Muscle of leg (tissue), 11 donors: ENCODE results near the gene AJM1. TPM values are rescaled to one million over a fixed set of nuclear protein-coding genes. Genes with fewer than 3 reads are reported as not detected.

Source experiments
- DNase-seq: peaks from one replicate; pipeline ENCODE4 v3.0.0; 2013
- H3K27ac ChIP-seq: one replicate; pipeline ENCODE4 v1.5.1; 2013; ENCODE audit warnings: mild to moderate bottlenecking, low read length, control low read depth
- H3K27me3 ChIP-seq: one replicate; pipeline ENCODE4 v1.6.1; 2013; ENCODE audit warnings: low read length; ENCODE audit not compliant: control insufficient read depth, insufficient read depth
- H3K36me3 ChIP-seq: one replicate; pipeline ENCODE4 v1.6.1; 2013; ENCODE audit warnings: low read length; ENCODE audit not compliant: control insufficient read depth, insufficient read depth
- H3K4me1 ChIP-seq: one replicate; pipeline ENCODE4 v1.6.1; 2013; ENCODE audit warnings: low read length; ENCODE audit not compliant: control insufficient read depth, insufficient read depth
- H3K4me3 ChIP-seq: one replicate; pipeline ENCODE4 v1.5.1; 2013; ENCODE audit warnings: low read length, control low read depth
- H3K9me3 ChIP-seq: replicated peaks from 2 replicates; pipeline ENCODE4 v1.6.1; 2013; ENCODE audit warnings: low read depth, low read length; ENCODE audit not compliant: control insufficient read depth
- whole genome bisulfite sequencing: methylation state at CpG from one replicate; pipeline ENCODE4 v1.1.5; 2013; ENCODE audit warnings: missing lambda C conversion rate; ENCODE audit not compliant: insufficient coverage; 5-methylcytosine and 5-hydroxymethylcytosine counted together
- polyA plus RNA-seq, 8 donors: library from polyadenylated mRNA; unstranded; fragments of 120-200 nt; gene quantifications; one replicate each; pipeline versions ENCODE4 v1.2.1 to v1.2.3, GENCODE V29; 2013; ENCODE audit warnings: inconsistent platforms in 1 of 8, low replicate concordance in 1 of 8; ENCODE audit not compliant: insufficient read length in 8 of 8, insufficient read depth in 1 of 8
- total RNA-seq: library from RNA; stranded (reverse); fragments of 120-200 nt; gene quantifications from one replicate; pipeline ENCODE4 v1.2.4, GENCODE V29; 2013

The AJM1 gene
- total and polyA plus RNA-seq, 9 donors, result 1.2 to 3.7 (median 2.2) TPM

DNA sequence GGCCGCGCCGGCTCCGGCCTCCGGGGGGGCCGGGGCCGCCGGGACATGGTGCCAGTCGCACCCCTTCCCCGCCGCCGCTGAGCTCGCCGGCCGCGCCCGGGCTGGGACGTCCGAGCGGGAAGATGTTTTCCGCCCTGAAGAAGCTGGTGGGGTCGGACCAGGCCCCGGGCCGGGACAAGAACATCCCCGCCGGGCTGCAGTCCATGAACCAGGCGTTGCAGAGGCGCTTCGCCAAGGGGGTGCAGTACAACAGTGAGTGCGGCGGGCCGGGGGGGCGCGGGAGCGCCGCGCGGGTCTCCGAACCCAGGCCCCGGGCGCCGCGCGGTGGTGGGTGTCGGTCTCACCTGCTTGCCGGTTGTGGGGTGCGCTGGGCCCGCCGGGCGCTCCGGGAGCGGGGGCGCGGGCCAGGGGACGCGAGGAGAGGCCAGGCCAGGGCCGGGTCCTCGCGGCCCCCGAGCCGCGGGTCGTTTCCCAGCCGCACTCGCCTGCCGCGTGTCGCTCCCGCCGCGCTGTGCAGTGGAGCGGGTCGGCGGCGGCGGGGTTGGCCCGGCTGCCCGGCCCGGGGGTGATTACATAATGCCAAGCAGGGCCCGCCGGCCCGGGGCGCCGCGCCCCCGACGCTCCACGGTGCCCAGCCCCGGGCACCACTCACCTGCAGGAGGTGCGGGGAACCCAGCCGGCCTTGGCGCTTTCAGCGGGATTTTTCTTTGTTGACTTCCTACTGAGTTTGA lies 34.0 kb upstream of the AJM1 start:
- WGBS, result under 1% methylated on average over 93 of the region's 93 CpGs

DNA sequence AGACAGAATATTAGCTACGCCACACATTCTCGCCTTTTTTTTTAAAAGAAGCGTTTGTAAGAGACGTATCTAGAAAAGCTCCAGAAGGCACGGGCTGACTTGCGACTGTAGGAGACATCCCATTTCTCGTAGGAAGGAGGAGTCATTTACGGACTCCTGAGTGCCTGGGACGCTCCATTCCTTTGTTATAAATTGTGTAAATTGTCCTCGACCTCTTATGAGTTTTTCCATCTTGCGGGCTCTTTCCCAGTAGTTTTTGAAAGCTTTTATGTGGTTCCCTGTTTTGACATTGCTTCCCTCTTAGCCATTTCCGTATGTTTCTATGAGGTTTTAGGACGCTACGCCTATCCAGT lies 33.5 kb upstream of the AJM1 start:
- H3K27me3 ChIP-seq, result no peaks in the 10 kb centered on the region
- peak; percentile 27 for DNase-seq
- H3K27ac ChIP-seq, result no peak overlapping the region
- 3% methylated on average over 8 of the region's 14 CpGs for WGBS
- peaks cover 33% of the 10 kb centered on the region for H3K4me1 ChIP-seq
- H3K36me3 ChIP-seq, result peaks cover 17% of the 10 kb centered on the region
- H3K9me3 ChIP-seq, result no peaks in the 10 kb centered on the region
- H3K4me3 ChIP-seq, result peak overlapping the region; percentile 71

More for the DNA sequence above, 34.0 kb upstream of the AJM1 start:
- Histone ChIP-seq H3K4me1 (peaks cover 33% of the 10 kb centered on the region), H3K27ac (peak overlapping the region; percentile 51), H3K4me3 (peak overlapping the region; percentile 71), H3K27me3 (no peaks in the 10 kb centered on the region), H3K36me3 (peaks cover 17% of the 10 kb centered on the region), H3K9me3 (no peaks in the 10 kb centered on the region)
- DNase-seq, result peak; percentile 43

DNA sequence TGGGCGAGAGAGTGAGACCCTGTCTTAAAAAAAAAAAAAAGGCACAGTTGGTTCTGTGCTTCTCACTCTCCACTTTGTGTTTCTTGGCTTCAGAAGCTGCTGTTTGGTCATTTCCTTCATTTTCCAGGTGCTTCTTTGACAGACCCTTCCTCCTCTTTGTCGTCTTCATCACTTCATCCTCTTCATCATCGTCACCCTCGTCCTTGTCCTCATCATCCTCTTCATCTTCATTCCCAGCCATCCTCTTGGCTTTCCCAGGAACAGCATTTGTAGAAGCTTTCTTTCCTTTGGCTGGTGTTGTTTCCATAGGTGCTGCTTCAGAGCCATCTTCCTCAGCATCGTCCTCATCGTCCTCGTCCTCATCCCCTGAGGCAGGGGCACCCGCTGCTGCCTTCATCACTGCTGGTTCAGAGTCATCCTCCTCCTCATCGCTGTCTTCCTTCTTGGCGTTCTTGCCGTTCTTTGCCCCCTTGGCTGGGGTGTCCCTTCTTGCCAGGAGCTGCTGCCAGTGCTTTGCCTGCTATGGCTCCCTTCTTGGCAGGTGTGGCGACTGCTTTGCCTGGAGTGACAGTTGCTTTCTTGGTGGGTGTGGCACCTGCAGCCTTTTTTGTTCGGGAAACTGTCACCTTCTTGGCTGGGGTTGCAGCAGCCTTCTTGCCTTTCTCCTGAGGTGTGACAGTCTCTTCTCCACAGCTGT lies 27.4 kb upstream of the AJM1 start:
- no peaks in the 10 kb centered on the region for H3K4me1 ChIP-seq
- DNase-seq, result no peak
- H3K9me3 ChIP-seq, result no peaks in the 10 kb centered on the region
- no peak overlapping the region for H3K4me3 ChIP-seq
- H3K36me3 ChIP-seq, result peaks cover 31% of the 10 kb centered on the region
- H3K27me3 ChIP-seq, result no peaks in the 10 kb centered on the region
- H3K27ac ChIP-seq, result no peak overlapping the region
- 96% methylated on average over 13 of the region's 13 CpGs for WGBS

DNA sequence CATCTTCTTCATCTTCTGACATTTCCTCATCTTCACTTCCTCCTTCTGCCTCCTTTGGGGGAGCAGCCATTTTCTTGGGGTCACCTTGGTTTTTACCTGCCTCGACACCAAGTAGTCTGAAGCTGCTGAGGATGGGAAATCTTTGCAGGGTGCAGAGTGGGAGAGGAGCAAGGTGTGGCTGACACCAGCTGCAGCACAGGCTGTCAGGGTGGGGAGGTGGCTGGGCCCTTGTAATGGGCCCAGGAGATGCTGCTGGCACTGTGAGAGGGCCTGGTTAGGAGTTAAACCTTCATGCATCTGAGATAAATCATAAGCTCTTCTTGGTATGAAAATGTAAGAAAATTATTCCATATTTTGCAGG lies 26.9 kb upstream of the AJM1 start:
- H3K4me1 ChIP-seq, result no peaks in the 10 kb centered on the region
- H3K27me3 ChIP-seq, result no peaks in the 10 kb centered on the region

DNA sequence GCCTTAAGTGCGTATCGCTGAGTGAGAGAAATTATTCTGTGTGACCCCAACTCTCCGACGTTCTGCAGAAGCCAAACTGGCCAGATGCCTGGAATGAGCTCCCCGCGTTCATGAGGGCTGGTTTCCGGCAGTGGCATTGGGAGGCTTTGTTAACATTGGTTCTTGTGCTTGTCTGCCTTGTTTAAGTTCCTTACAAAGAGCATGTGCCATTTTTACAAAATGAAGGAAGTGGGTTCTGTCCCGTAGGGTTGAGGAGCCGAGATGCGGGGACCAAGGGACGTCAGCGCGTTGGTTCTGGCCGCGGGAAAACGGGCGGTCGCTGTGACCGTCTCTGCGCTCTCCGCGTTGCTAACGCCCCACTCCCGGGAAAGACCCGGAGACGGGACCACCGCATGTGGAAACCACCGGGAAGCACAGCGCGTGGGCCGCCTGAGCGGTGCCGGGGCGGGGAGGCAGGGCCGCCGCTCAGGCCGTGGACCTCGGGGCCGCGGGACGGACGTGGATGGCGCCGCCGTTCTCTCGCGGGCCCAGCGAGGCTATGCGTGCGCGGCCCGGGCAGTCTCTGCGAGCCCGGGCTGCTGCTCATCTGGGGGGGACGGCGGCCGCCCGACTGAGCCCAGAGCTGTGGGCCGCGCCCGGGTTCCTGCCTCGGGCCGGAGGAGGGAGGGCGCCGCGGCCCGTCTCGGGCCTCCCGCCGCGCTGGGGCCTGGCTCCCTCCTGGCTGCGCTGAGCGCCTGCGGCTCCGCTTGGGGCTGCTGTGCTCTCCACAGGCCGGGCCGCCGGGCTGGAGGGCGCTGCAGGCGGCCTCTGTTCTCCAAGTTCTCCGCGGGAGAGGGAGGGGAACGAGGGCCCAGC lies 21.1 kb upstream of the AJM1 start:
- Histone ChIP-seq H3K36me3 (peaks cover 32% of the 10 kb centered on the region), H3K4me3 (no peak overlapping the region), H3K9me3 (no peaks in the 10 kb centered on the region), H3K4me1 (peaks cover 14% of the 10 kb centered on the region), H3K27ac (no peak overlapping the region), H3K27me3 (no peaks in the 10 kb centered on the region)
- peak; percentile 39 for DNase-seq
- 17% methylated on average over 81 of the region's 83 CpGs for WGBS

More for the DNA sequence above, 26.9 kb upstream of the AJM1 start:
- H3K4me3 ChIP-seq, result no peak overlapping the region
- H3K36me3 ChIP-seq, result peaks cover 28% of the 10 kb centered on the region
- WGBS, result no CpG with 5 or more reads among the region's 1 CpG
- H3K9me3 ChIP-seq, result no peaks in the 10 kb centered on the region
- no peak for DNase-seq
- no peak overlapping the region for H3K27ac ChIP-seq

DNA sequence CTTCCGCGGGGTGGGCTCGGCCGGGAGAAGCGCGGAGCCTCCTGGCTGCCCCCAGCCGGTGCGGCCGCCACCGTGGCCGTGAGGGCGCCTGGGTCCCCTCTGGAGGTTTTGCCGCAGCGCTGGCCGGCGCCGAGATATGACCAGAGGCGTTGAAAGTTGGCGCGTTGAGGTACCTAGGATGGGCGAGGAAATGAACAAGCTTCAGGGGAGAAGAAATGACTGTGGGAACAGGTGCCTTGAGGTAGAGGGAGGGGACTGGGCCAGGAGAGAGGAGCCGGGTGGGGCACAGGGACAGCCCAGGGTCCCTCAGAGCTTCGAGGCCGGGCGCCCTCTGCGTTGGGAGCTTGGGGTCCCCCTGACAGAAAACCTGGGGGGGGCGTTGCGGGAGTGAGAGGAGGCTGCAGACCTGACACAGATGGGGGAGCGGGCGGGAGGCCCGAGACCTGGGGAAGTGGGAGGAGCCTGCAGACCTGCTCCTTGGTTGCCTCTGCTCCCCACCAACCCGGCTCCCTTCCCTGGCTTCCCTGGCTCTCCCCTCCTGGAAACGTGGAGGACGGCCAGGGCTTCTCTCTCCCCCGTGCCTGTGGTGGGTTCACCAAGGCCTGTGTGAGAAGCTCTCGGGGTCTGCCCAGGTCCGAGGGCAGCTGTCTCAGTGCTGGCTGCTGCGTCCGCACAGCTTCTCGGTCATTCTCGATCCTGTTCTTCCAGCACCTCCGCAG lies 20.3 kb upstream of the AJM1 start:
- Histone ChIP-seq H3K4me3 (no peak overlapping the region), H3K9me3 (no peaks in the 10 kb centered on the region), H3K27ac (no peak overlapping the region), H3K27me3 (no peaks in the 10 kb centered on the region), H3K36me3 (peaks cover 38% of the 10 kb centered on the region), H3K4me1 (peaks cover 14% of the 10 kb centered on the region)
- DNase-seq, result peak; percentile 6
- 63% methylated on average over 28 of the region's 42 CpGs for WGBS

DNA sequence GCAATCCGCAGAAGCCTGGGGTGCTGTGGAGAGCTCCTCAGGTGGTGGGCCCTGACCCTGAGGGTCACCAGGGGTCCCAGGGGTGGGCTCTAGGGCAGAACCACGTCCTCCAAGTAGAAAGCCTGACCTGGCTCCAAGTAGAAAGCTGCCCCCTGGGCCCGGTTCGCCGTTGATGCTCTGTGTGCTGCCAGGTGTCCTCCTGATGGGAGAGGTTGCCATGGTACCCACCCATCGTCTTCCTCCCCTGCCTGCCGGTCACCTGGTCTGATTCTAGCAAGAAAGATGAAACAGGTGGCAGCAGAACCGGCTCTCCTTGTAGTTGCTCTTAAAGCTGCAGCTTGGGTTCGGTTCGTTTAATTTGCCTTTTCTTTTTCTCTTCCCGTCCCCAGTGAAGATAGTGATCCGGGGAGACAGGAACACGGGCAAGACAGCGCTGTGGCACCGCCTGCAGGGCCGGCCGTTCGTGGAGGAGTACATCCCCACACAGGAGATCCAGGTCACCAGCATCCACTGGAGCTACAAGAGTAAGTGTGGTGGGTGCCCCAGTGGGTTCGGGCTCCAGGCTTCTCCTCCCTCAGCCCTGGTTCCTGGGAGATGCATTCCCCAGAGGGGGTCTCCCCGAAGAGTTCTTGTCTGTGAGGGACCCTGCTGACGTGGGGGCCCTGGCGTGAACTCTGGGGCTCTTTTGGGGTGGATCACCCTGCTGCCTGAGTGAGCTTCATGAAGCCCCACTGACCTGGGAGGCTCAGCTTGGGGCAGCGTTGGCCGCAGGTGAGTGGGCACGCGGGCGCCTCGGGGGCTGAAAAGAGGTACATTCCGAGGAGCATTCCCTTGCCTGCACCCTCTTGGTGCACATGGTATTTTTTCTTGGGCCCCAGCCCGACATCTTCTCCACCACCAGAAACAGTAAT lies 18.9 kb upstream of the AJM1 start:
- Histone ChIP-seq H3K36me3 (peaks cover 45% of the 10 kb centered on the region), H3K4me3 (no peak overlapping the region), H3K27ac (no peak overlapping the region), H3K9me3 (no peaks in the 10 kb centered on the region), H3K27me3 (no peaks in the 10 kb centered on the region), H3K4me1 (peaks cover 14% of the 10 kb centered on the region)
- 77% methylated on average over 17 of the region's 30 CpGs for WGBS
- peak; percentile 4 for DNase-seq

DNA sequence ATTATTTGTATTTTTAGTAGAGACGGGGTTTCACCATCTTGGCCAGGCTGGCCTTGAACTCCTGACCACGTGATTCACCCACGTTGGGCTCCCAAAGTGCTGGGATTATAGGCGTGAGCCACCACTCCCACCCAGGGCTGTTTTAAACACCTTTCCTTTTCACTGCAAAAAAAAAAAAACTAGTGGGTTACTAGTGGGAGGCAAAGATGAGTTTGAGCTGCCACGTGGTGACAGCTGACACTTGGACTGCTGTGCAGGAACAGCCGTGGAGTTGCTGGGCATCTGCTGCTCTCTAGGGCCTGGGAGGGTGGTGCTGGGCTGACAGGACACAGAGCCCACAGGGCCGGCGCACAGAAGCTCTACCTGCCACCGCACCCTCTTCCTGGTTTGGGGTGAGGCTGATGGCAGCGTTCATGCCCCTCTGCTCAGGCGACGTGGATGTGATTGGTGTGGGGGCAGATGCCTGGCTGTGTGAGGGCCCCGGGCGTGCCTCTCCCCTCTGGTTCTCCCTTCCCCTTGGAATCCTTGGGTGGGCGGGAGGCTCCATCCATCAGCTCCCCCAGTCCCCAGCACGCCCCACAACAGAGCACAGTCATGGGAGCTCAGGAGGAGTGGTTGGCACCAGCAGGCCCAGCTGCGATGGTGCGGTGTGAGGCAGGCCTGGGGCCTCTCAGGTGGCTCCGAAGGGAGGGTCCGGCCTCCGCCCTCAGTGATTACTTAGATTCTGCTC lies 17.6 kb upstream of the AJM1 start:
- H3K27me3 ChIP-seq, result no peaks in the 10 kb centered on the region
- H3K27ac ChIP-seq, result peak overlapping the region; percentile 42
- no peaks in the 10 kb centered on the region for H3K9me3 ChIP-seq
- H3K36me3 ChIP-seq, result peaks cover 57% of the 10 kb centered on the region
- H3K4me1 ChIP-seq, result peaks cover 14% of the 10 kb centered on the region
- peak; percentile 48 for DNase-seq
- WGBS, result 86% methylated on average over 15 of the region's 21 CpGs
- H3K4me3 ChIP-seq, result no peak overlapping the region
